Heart right ventricle (tissue), 16 donors: Measurements from ENCODE around the gene ADCY2. TPM values are rescaled to one million over a fixed set of nuclear protein-coding genes. Genes with fewer than 3 reads are reported as not detected.

ENCODE experiments used
- ATAC-seq, 8 donors: fragments of 200-7000 bp; cut with Tn5 transposase; one replicate each; pipeline ENCODE4 v1.9.1; 2020; ENCODE audit warnings: mild to moderate bottlenecking in 8 of 8, moderate library complexity in 8 of 8, moderate number of reproducible peaks in 1 of 8
- DNase-seq, 2 donors: peaks; one replicate each; pipeline ENCODE4 v3.0.0-alpha.2; 2020
- H3K27ac ChIP-seq, 10 donors: fragments of 200-600 bp; sonication (generic) in 2 of 10; one replicate each; pipeline versions ENCODE4 v1.5.0 to v1.8.0; 2020 to 2022; ENCODE audit warnings: mild to moderate bottlenecking in 3 of 10
- H3K27me3 ChIP-seq, 7 donors: fragments of 200-600 bp; one replicate each; pipeline ENCODE4 v1.8.0; 2021 to 2022; ENCODE audit warnings: mild to moderate bottlenecking in 2 of 7
- H3K36me3 ChIP-seq, 9 donors: fragments of 200-600 bp; sonication (generic) in 1 of 9; one replicate each; pipeline versions ENCODE4 v1.5.0 to v1.8.0; 2020 to 2022; ENCODE audit warnings: mild to moderate bottlenecking in 2 of 9
- H3K4me1 ChIP-seq, 9 donors: fragments of 200-600 bp; sonication (generic) in 1 of 9; one replicate each; pipeline versions ENCODE4 v1.5.0 to v1.8.0; 2020 to 2022; ENCODE audit warnings: mild to moderate bottlenecking in 4 of 9
- H3K4me3 ChIP-seq, 10 donors: fragments of 200-600 bp; sonication (generic) in 2 of 10; one replicate each; pipeline versions ENCODE4 v1.5.0 to v1.8.0; 2020 to 2022; ENCODE audit warnings: mild to moderate bottlenecking in 7 of 10, moderate library complexity in 2 of 10
- H3K9me3 ChIP-seq, 11 donors: fragments of 200-600 bp in 10 of 11; sonication (generic) in 2 of 11; one replicate each; pipeline versions ENCODE4 v1.5.0 to v1.8.0; 2013 to 2022; ENCODE audit warnings: mild to moderate bottlenecking in 2 of 11, control low read depth in 1 of 11, moderate library complexity in 1 of 11
- CTCF ChIP-seq, 9 donors: fragments of 200-600 bp; sonication (generic) in 2 of 9; IDR thresholded peaks; one replicate each; pipeline versions ENCODE4 v1.5.0 to v1.8.0; 2021 to 2022; ENCODE audit warnings: antibody characterized with exemption in 9 of 9, mild to moderate bottlenecking in 5 of 9, moderate library complexity in 1 of 9
- WGBS, 2 donors: extraction: QIAGEN DNeasy Blood & Tissue Kit; methylation state at CpG; one replicate each; pipeline ENCODE4 v1.1.7; 2013; ENCODE audit warnings: inconsistent platforms in 1 of 2; 5-methylcytosine and 5-hydroxymethylcytosine counted together
- intact Hi-C, 10 donors: fragments of 100-400 bp; cut with DNase I; formaldehyde crosslinking; loops; one replicate each; pipeline versions ENCODE4 v1.11.1 to v1.14.2; 2022
- polyA plus RNA-seq, 2 donors: library from polyadenylated mRNA; stranded (reverse); fragments of 200-250 nt; gene quantifications; one replicate each; pipeline ENCODE4 v1.2.3, GENCODE V29; 2013
- total RNA-seq, 10 donors: library from RNA; stranded (reverse); fragmentation: NEBNext Ultra II Directional in 3 of 10; extraction: Animal tissue kit (Norgen Biotek cat#: 25700) in 3 of 10; gene quantifications; one replicate each; pipeline versions ENCODE4 v1.2.1 to v1.2.4, GENCODE V29; 2021 to 2023
- donor health status: Arrhythmogenic right ventricular cardiomyopathy.
- donor health status: ischemic (EF 13 %, LVEDD 7.1; RV severe dilation, severe dysfunction).
- donor health status: healthy with polysubstance abuse.
- donor health status: DM: no; HTN: yes; CAD: no.
- donor health status: DM: no; HTN: no; CAD: no.
- donor health status: ischemic (EF 25% LVEDD 6.9; RV normal size, moderate dysfunction).
- donor health status: ischemic (EF 25% LVEDD 5.7; RV mildly dilated, moderate dysfunction).
- donor health status: healthy.
- donor health status: DM: yes; HTN: yes; CAD: no.
- donor health status: Ischemic cardiomyopathy.
- donor health status: ischemic (EF 35%, LVEDD 5.7; RV mildly dilated, moderate dysfunction).
- donor health status: nonischemic (EF 11% LVEDD 7.7; RV severe dilation, severe dysfunction).
- donor health status: DM: yes; HTN: yes; CAD: no.
- donor health status: PGD.
- donor health status: ischemic (EF 29% LVEDD 5.4; RV normal size, mild dysfunction).
- donor health status: nonischemic (EF 23%, LVEDD 6.1; RV moderate dilation, normal function).

ADCY2 gene
- total and polyA plus RNA-seq, 12 donors, result 0.04 to 0.90 (median 0.17) TPM

DNA sequence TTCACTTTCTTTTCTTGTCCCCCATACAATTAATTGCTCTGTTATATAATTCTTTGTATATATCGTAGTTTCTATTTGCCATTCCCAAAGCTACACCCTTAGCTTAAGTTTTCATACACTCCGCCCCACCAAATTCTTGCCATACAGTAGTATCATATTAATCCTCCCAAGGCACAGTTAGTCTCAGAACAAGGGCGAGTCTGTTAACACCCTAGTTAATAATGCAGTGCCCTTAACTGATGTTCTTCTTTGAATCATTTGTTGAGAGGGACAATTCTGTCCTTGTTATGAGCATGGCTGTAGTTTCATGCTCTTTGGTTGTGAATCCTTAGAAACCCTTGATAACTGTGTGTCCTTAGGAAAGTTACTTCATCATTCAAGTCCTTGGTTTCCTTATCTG, 248.8 kb downstream of the ADCY2 start:
- Histone ChIP-seq H3K4me1 (no peaks in the 10 kb centered on the region), H3K27ac (no peak overlapping the region), H3K27me3 (no peaks in the 10 kb centered on the region), H3K4me3 (no peak overlapping the region), H3K9me3 (peaks cover 0 to 25% (median 4%) of the 10 kb centered on the region in 11 donors), H3K36me3 (no peaks in the 10 kb centered on the region)
- ATAC-seq (no peak), DNase-seq (no peak)
- intact Hi-C loops, result no loop called here
- 75 to 78% methylated on average over 3 of the region's 3 CpGs for WGBS, 2 donors
- TF ChIP-seq CTCF (IDR thresholded peaks at IDR 0.05), result no peak

DNA sequence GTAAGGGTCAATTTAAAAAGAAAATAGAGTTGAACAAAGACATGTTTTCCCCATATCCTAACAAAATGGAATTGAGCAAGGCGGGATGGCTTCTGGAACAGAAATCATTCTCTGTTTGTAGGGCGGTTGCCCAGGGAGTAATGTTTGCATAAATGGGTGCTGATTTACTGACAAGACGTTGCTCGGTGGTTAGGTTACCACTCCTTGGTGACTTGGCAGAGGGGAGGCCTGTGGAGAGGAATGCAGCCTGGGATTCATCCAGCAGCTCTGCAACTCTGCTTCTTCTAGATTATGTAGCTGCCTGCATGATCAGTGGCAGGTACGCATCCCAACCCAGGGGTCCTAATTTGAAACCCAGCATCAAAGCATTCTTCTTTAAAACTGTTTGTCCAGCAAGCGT, 254.8 kb downstream of the ADCY2 start:
- H3K27me3 ChIP-seq, result no peaks in the 10 kb centered on the region
- WGBS, 2 donors, result 79 to 83% methylated on average over 6 of the region's 6 CpGs
- H3K4me1 ChIP-seq, result no peaks in the 10 kb centered on the region
- no peak overlapping the region for H3K4me3 ChIP-seq
- H3K9me3 ChIP-seq, result no peaks in the 10 kb centered on the region
- H3K36me3 ChIP-seq, result no peaks in the 10 kb centered on the region
- H3K27ac ChIP-seq, result no peak overlapping the region
- DNase-seq, result no peak
- ATAC-seq, result no peak
- no peak for TF ChIP-seq CTCF (IDR thresholded peaks at IDR 0.05)
- intact Hi-C loops, result no loop called here

DNA sequence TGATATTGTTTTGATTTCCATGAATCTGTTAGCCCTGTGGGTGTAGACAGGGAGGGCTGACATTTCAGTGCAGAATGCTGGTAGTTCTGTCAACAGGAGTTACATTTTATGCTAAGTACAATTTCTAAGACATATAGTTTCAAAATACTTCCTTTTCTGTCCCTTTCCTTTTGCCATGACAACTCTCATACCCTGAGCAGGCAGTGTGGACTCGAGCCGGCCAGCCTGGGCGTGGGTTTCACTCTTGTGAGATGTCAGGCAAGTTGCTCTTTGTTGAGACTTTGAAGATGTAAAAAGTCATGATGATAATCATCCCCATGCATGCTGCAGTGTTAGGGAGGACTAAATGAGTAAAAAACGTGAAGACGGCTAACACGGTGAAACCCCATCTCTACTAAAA, 257.1 kb downstream of the ADCY2 start:
- Histone ChIP-seq H3K27me3 (no peaks in the 10 kb centered on the region), H3K4me3 (no peak overlapping the region), H3K4me1 (no peaks in the 10 kb centered on the region), H3K27ac (no peak overlapping the region), H3K36me3 (no peaks in the 10 kb centered on the region), H3K9me3 (no peaks in the 10 kb centered on the region)
- TF ChIP-seq CTCF (IDR thresholded peaks at IDR 0.05), result no peak
- intact Hi-C loops, result no loop called here
- WGBS, 2 donors, result 70 to 81% methylated on average over 6 of the region's 6 CpGs
- ATAC-seq (no peak), DNase-seq (no peak)

GRCh38 chr5:7657153-7657552, 261.2 kb downstream of the ADCY2 start:
- TF ChIP-seq CTCF (IDR thresholded peaks at IDR 0.05), result no peak
- intact Hi-C loops, result no loop called here
- no peak overlapping the region for H3K27ac ChIP-seq
- no peak for DNase-seq
- H3K36me3 ChIP-seq, result no peaks in the 10 kb centered on the region
- H3K4me1 ChIP-seq, result no peaks in the 10 kb centered on the region
- WGBS, 2 donors, result 84 to 85% methylated on average over 3 of the region's 3 CpGs
- no peak overlapping the region for H3K4me3 ChIP-seq
- no peaks in the 10 kb centered on the region for H3K27me3 ChIP-seq
- no peaks in the 10 kb centered on the region for H3K9me3 ChIP-seq
- no peak for ATAC-seq

GRCh38 chr5:7659420-7659819, 263.5 kb downstream of the ADCY2 start:
- Histone ChIP-seq H3K9me3 (no peaks in the 10 kb centered on the region), H3K4me1 (no peaks in the 10 kb centered on the region), H3K36me3 (no peaks in the 10 kb centered on the region), H3K27me3 (no peaks in the 10 kb centered on the region), H3K27ac (no peak overlapping the region), H3K4me3 (no peak overlapping the region)
- DNase-seq (no peak), ATAC-seq (no peak)
- WGBS, 2 donors, result 70 to 82% methylated on average over 4 of the region's 4 CpGs
- TF ChIP-seq CTCF (IDR thresholded peaks at IDR 0.05), result no peak
- intact Hi-C loops, result no loop called here
